ENCODE data around the gene TDP2. TPM values are rescaled to one million over a fixed set of nuclear protein-coding genes. Genes with fewer than 3 reads are reported as not detected.
"Not testable (repeated sequence)": the region's sequence is repeated elsewhere in the genome, so short reads cannot be mapped to it uniquely, and the experiment has no call there.

The TDP2 gene
- total RNA-seq, 1 donor, result 22.9 TPM

GRCh38 chr6:24667378-24667803, 692 bp upstream of the TDP2 start:
- no peak for TF ChIP-seq CTCF (IDR thresholded peaks at IDR 0.05; ENCODE audit: insufficient read depth, low read depth, low read length)
- peak; percentile 44 for DNase-seq (ENCODE audit: low read depth)
- peak overlapping the region; percentile 99 for H3K4me3 ChIP-seq (ENCODE audit: low read depth, low read length)

DNA sequence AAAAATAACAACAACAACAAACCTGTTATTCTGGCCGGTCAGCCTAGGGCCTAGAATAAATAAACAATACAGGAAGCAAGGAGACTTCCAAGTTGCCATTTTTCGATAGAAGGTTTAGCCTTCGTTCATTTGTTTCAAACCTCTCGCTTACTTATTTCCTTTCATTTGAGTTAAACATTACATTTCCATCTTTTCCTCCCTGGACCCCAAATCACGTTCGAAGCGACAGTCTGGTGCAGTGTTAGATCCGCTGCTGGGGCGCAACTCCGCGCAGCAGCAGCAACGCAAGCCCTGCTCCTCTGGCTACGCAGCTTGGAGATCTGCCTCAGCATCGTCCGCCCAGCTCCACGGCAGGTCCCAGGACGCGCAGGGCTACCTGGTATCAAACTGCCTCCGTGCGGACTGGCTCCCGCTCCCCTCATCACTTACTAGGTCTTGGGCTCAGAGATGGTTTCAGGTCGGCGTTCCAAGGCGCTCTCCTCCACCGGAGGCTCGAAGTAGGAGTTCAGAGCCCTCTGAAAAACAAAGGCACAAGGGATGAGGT, 530 bp downstream of the TDP2 start:
- peak overlapping the region; percentile 99 for H3K4me3 ChIP-seq (ENCODE audit: low read depth, low read length)
- DNase-seq (ENCODE audit: low read depth), result peak; percentile 49
- TF ChIP-seq CTCF (IDR thresholded peaks at IDR 0.05; ENCODE audit: insufficient read depth, low read depth, low read length), result no peak

DNA sequence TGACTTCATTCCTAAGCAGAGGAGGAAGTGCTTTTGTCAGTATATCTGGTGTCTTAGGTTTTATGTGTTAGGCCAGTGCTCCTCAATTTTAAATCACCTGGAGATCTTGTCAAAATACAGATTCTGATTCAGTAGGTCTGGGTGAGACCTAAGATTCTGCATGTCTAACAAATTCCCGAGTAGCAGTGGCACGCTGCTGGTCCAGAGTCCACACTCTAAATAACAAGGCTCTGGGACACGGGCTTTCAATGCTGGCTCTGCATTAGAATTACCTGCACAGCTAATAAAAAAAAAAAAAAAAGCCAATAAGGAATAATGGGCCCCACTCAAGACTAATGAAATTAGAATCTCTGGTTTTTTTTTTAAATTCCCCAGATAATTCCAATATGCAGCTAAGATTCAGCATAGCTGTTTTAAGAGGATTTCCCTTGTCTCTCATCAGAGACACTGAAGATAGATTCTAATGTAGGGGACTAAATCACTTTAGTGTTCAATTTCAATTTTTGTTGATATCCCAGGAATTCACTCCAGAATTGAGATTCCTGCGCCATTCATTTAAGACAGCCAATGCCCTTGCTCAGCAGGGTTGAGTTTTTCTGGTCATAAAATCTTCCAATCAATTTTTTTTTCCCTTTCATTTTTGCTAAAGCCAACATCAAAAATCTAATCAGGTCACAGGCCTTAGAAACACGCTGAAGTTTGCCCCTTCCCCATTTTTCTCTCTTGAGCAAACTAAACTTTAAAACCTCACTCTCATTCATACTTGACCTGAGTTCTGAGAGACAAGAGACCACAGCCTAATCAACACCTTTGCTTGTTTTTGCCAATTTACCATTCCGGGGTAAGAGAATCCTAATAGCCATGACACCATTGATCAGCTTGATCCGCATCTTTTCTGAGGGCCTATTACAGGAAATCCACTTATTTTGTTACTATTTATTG, 2.4 kb downstream of the TDP2 start:
- no peak for DNase-seq (ENCODE audit: low read depth)
- TF ChIP-seq CTCF (IDR thresholded peaks at IDR 0.05; ENCODE audit: insufficient read depth, low read depth, low read length), result no peak
- H3K4me3 ChIP-seq (ENCODE audit: low read depth, low read length), result no peak overlapping the region

DNA sequence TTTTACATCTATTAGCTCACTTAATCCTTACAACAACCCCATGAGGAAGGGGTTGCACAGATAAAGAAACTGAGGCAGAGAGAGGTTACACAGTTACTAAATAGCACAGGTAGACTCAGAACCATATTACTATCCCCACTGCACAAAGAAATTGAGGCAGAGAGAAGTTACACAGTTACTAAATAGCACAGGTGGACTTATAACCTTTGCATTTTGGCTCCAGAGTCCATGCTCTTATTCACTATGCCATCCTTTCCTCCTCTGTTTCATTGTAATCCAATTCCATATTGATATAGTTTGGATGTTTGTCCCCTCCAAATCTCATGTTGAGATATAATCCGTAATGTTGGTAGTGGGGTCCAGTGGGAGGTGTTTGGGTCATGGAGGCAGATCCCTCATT, 3.5 kb downstream of the TDP2 start:
- DNase-seq (ENCODE audit: low read depth), result no peak
- no peak for TF ChIP-seq CTCF (IDR thresholded peaks at IDR 0.05; ENCODE audit: insufficient read depth, low read depth, low read length)
- H3K4me3 ChIP-seq (ENCODE audit: low read depth, low read length), result no peak overlapping the region

DNA sequence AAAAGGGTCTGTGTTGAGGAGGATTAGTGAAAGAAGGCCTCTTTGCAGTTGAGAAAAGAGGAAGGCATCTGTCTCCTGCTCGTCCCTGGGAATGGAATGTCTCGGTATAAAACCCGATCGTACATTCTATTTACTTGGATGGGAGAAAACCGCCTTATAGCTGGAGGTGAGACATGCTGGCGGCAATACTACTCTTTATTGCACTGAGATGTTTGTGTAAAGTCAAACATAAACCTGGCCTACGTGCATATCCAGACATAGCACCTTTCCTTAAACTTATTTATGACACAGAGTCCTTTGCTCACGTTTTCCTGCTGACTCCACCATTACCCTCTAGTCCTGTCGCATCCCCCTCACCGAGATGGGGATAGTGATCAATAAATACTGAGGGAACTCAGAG, 4.5 kb downstream of the TDP2 start:
- no peak overlapping the region for H3K4me3 ChIP-seq (ENCODE audit: low read depth, low read length)
- no peak for TF ChIP-seq CTCF (IDR thresholded peaks at IDR 0.05; ENCODE audit: insufficient read depth, low read depth, low read length)
- no peak for DNase-seq (ENCODE audit: low read depth)

- not testable (repeated sequence) for DNase-seq (ENCODE audit: low read depth); H3K4me3 ChIP-seq (ENCODE audit: low read depth, low read length)
Observed at GRCh38 chr6:24661759-24662158, 4.9 kb downstream of the TDP2 start.

DNA sequence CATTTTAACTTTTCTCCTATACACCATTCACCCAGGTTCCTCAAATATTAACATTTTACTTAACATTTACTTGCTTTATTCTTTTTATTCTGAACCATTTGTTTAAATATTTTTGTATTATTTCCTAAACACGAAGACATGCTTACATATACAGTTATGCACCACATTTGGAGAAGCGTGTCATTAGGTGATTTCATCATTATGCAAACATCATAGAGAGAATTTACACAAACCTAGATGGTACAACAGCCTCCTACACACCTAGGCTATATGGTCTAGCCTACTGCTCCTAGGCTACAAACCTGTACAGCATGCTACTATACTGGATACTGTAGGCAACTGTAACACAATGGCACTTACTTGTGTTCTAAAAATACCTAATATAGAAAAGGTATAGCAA, 6.6 kb downstream of the TDP2 start:
- no peak overlapping the region for H3K4me3 ChIP-seq (ENCODE audit: low read depth, low read length)

More for the DNA sequence above, 6.6 kb downstream of the TDP2 start:
- no peak for DNase-seq (ENCODE audit: low read depth)
- TF ChIP-seq CTCF (IDR thresholded peaks at IDR 0.05; ENCODE audit: insufficient read depth, low read depth, low read length), result no peak

Measured in fibroblast of villous mesenchyme (primary cell).